HCT116 (cell line): ENCODE measurements around the gene KLK1. TPM values are rescaled to one million over a fixed set of nuclear protein-coding genes. Genes with fewer than 3 reads are reported as not detected.

Experiments
- ATAC-seq: fragments of 200-7000 bp; cut with Tn5 transposase; 2 replicates; pipeline ENCODE4 v1.9.1; 2020; ENCODE audit warnings: mild to moderate bottlenecking, moderate library complexity
- BruUV-seq: library from RNA; stranded (reverse); fragments of 400-500 nt; replicated peaks from 2 replicates; lab custom pipeline; 2021; lab: Mats Ljungman, UMichigan
- CTCF ChIA-PET: fragments of 300-600 bp; sonication (Branson Sonifier 250); formaldehyde crosslinking; loops from one replicate; lab custom pipeline; 2021; ENCODE audit warnings: antibody characterized with exemption; lab: Charles Lee
- POLR2A ChIA-PET: fragments of 300-600, 350-600 bp; sonication (Branson Sonifier 250); formaldehyde crosslinking; loops from one replicate; lab custom pipeline; 2021; ENCODE audit warnings: antibody characterized with exemption; lab: Charles Lee
- RAD21 ChIA-PET, 2 experiments: fragments of 300-600 bp; sonication (Branson Sonifier 250); formaldehyde crosslinking; loops; one replicate each; lab custom pipeline; 2023; ENCODE audit warnings: low total read pairs in 2 of 2; ENCODE audit not compliant: uncharacterized antibody in 2 of 2, unreplicated experiment in 2 of 2, low non-redundant PET in 1 of 2; lab: Charles Lee
- DNase-seq: peaks from one replicate; pipeline ENCODE4 v3.0.0-alpha.2; 2010; ENCODE audit warnings: low read depth, low spot score
- H2AFZ ChIP-seq: fragments of 200-600 bp; shearing (Covaris generic), sonication (generic); 2 replicates; pipeline ENCODE4 v1.6.1; 2017; ENCODE audit warnings: low read depth, mixed run types, mixed read lengths, antibody characterized with exemption, low read length; ENCODE audit not compliant: poor library complexity, severe bottlenecking
- H3K27ac ChIP-seq: 2 replicates; pipeline ENCODE4 v1.5.1; 2012; ENCODE audit warnings: low read depth, low read length
- H3K27me3 ChIP-seq: fragments of 200-600 bp; sonication (generic); 2 replicates; pipeline ENCODE4 v1.6.1; 2016; ENCODE audit warnings: mixed run types, low read length, mixed read lengths; ENCODE audit not compliant: insufficient read depth
- H3K36me3 ChIP-seq, 2 experiments: fragments of 200-500 bp in 1 of 2; fragments of 200-600 bp in 1 of 2; sonication (Bioruptor generic) in 1 of 2; sonication (generic) in 1 of 2; 2 replicates each; pipeline versions ENCODE4 v1.5.1 to v1.6.1; 2014 to 2016; ENCODE audit warnings: low read length in 2 of 2, inconsistent platforms in 1 of 2, mixed read lengths in 1 of 2, mixed run types in 1 of 2; ENCODE audit not compliant: insufficient read depth in 2 of 2, control insufficient read depth in 1 of 2
- H3K4me1 ChIP-seq, 2 experiments: fragments of 200-600 bp in 1 of 2; sonication (generic) in 1 of 2; 2 replicates each; pipeline versions ENCODE4 v1.5.1 to v1.6.1; 2012 to 2017; ENCODE audit warnings: low read length in 2 of 2, inconsistent platforms in 1 of 2, mild to moderate bottlenecking in 1 of 2, mixed read lengths in 1 of 2, mixed run types in 1 of 2, moderate library complexity in 1 of 2; ENCODE audit not compliant: insufficient read depth in 2 of 2, control insufficient read depth in 1 of 2
- H3K4me2 ChIP-seq: fragments of 200-600 bp; sonication (generic); 2 replicates; pipeline ENCODE4 v1.6.1; 2017; ENCODE audit warnings: mixed run types, low read length, mixed read lengths
- H3K4me3 ChIP-seq, 2 experiments: fragments of 200-600 bp in 1 of 2; sonication (generic) in 1 of 2; replicated peaks in 1 of 2; 2 replicates each; pipeline ENCODE4 v1.5.1; 2011 to 2016; ENCODE audit warnings: low read length in 2 of 2, control low read depth in 1 of 2, low read depth in 1 of 2, mild to moderate bottlenecking in 1 of 2, mixed read lengths in 1 of 2, mixed run types in 1 of 2
- H3K79me2 ChIP-seq: fragments of 200-600 bp; sonication (generic); 2 replicates; pipeline ENCODE4 v1.6.1; 2017; ENCODE audit warnings: mild to moderate bottlenecking, mixed run types, low read length, moderate library complexity, mixed read lengths; ENCODE audit not compliant: insufficient read depth
- H3K9ac ChIP-seq: fragments of 200-600 bp; sonication (generic); 2 replicates; pipeline ENCODE4 v1.6.1; 2016; ENCODE audit warnings: low read length, mixed read lengths
- H3K9me2 ChIP-seq: fragments of 200-600 bp; sonication (generic), shearing (Covaris generic); 2 replicates; pipeline ENCODE4 v1.6.1; 2017; ENCODE audit warnings: mixed run types, mild to moderate bottlenecking, moderate library complexity; ENCODE audit not compliant: insufficient read depth
- H3K9me3 ChIP-seq, 2 experiments: fragments of 200-500 bp in 1 of 2; fragments of 200-600 bp in 1 of 2; sonication (Bioruptor generic) in 1 of 2; sonication (generic) in 1 of 2; 2 replicates each; pipeline ENCODE4 v1.6.1; 2014 to 2017; ENCODE audit warnings: low read length in 2 of 2, mixed read lengths in 2 of 2, inconsistent platforms in 1 of 2, low read depth in 1 of 2, mild to moderate bottlenecking in 1 of 2, mixed run types in 1 of 2, moderate library complexity in 1 of 2; ENCODE audit not compliant: control insufficient read depth in 1 of 2, insufficient read depth in 1 of 2
- H4K20me1 ChIP-seq: fragments of 200-600 bp; sonication (generic), shearing (Covaris generic); 2 replicates; pipeline ENCODE4 v1.6.1; 2017; ENCODE audit warnings: mixed run types, mild to moderate bottlenecking, moderate library complexity; ENCODE audit not compliant: insufficient read depth
- CBX3 ChIP-seq: IDR thresholded peaks from 2 replicates; pipeline ENCODE4 v1.6.1; 2012; ENCODE audit warnings: low read depth
- CEBPB ChIP-seq: IDR thresholded peaks from 2 replicates; pipeline ENCODE4 v1.6.1; 2012; ENCODE audit warnings: low read depth
- EGR1 ChIP-seq: IDR thresholded peaks from 2 replicates; pipeline ENCODE4 v1.6.1; 2012; ENCODE audit warnings: low read depth
- EZH2phosphoT487 ChIP-seq: fragments of 200-600 bp; IDR thresholded peaks from 2 replicates; pipeline ENCODE4 v1.6.1; 2018; ENCODE audit warnings: antibody characterized with exemption, borderline replicate concordance
- FOSL1 ChIP-seq: IDR thresholded peaks from 2 replicates; pipeline ENCODE4 v1.6.1; 2012; ENCODE audit warnings: low read depth
- MAX ChIP-seq: IDR thresholded peaks from 2 replicates; pipeline ENCODE4 v1.6.1; 2012
- POLR2AphosphoS5 ChIP-seq: IDR thresholded peaks from 2 replicates; pipeline ENCODE4 v1.6.1; 2011; ENCODE audit warnings: mild to moderate bottlenecking, low read depth, low read length, moderate library complexity
- RAD21 ChIP-seq: IDR thresholded peaks from 2 replicates; pipeline ENCODE4 v1.6.1; 2012; ENCODE audit warnings: low read depth, mild to moderate bottlenecking
- YY1 ChIP-seq: IDR thresholded peaks from 2 replicates; pipeline ENCODE4 v1.6.1; 2011; ENCODE audit warnings: low read length, low read depth, moderate library complexity, mild to moderate bottlenecking; ENCODE audit not compliant: insufficient replicate concordance; ENCODE audit errors: extremely low read depth
- ZBTB33 ChIP-seq: IDR thresholded peaks from 2 replicates; pipeline ENCODE4 v1.6.1; 2011; ENCODE audit warnings: mild to moderate bottlenecking, low read length, moderate library complexity; ENCODE audit not compliant: insufficient replicate concordance; ENCODE audit errors: extremely low read depth
- ZFX ChIP-seq: fragments of 450-650 bp; IDR thresholded peaks from 2 replicates; pipeline ENCODE4 v1.6.1; 2017
- intact Hi-C: fragments of 100-400 bp; cut with micrococcal nuclease; formaldehyde crosslinking; loops from 2 replicates; pipeline ENCODE4 v1.10.0; 2022
- total RNA-seq: library from RNA; stranded (reverse); gene quantifications from one replicate; pipeline ENCODE4 v1.2.1, GENCODE V29; 2021; ENCODE audit not compliant: unreplicated experiment

Gene KLK1
- total RNA-seq, 1 experiment from 2014 or later, result 3.3 TPM

GRCh38 chr19:50801107-50801506 is 22.5 kb downstream of the KLK1 start:
- BruUV-seq, result TSS peak; percentile 4
- no peak overlapping the region for H2AFZ ChIP-seq
- no peaks in the 10 kb centered on the region for H3K9me2 ChIP-seq
- no peak for ATAC-seq
- H3K4me3 ChIP-seq, result no peak overlapping the region
- no peaks in the 10 kb centered on the region for H3K9me3 ChIP-seq
- peaks cover 43 to 64% of the 10 kb centered on the region in 2 experiments for H3K36me3 ChIP-seq
- H3K27ac ChIP-seq, result no peak overlapping the region
- CTCF ChIA-PET, result no interaction called here
- H4K20me1 ChIP-seq, result peaks cover 66% of the 10 kb centered on the region; the same call in 1 of the 2 replicates
- H3K9ac ChIP-seq, result no peak overlapping the region
- H3K79me2 ChIP-seq, result peaks cover 70% of the 10 kb centered on the region
- TF ChIP-seq CBX3 (no peak), RAD21 (no peak), CEBPB (no peak), MAX (no peak), FOSL1 (no peak), EZH2phosphoT487 (no peak), EGR1 (no peak), YY1 (no peak)
- TF ChIP-seq, all 23 proteins: peak for 0
- Histone ChIP-seq H3K4me2 (no peak overlapping the region), H3K4me1 (peaks cover 9 to 39% of the 10 kb centered on the region in 2 experiments), H3K27me3 (no peaks in the 10 kb centered on the region)
- ChIA-PET RAD21 (no interaction called here), POLR2A (no interaction called here)
- intact Hi-C loops, result no loop called here
- DNase-seq, result no peak

- Histone ChIP-seq H3K9ac (no peak overlapping the region), H4K20me1 (peaks cover 68% of the 10 kb centered on the region; the same call in 1 of the 2 replicates)
- BruUV-seq, result no TSS peak
These were observed 24.1 kb downstream of the KLK1 start for GRCh38 chr19:50799547-50799851.

More at GRCh38 chr19:50799547-50799851, 24.1 kb downstream of the KLK1 start:
- Histone ChIP-seq H2AFZ (no peak overlapping the region), H3K27ac (no peak overlapping the region), H3K36me3 (peaks cover 43 to 64% of the 10 kb centered on the region in 2 experiments), H3K9me2 (no peaks in the 10 kb centered on the region), H3K4me3 (no peak overlapping the region), H3K9me3 (no peaks in the 10 kb centered on the region), H3K4me2 (no peak overlapping the region), H3K4me1 (peaks cover 14 to 39% of the 10 kb centered on the region in 2 experiments), H3K27me3 (no peaks in the 10 kb centered on the region), H3K79me2 (peaks cover 70% of the 10 kb centered on the region)
- ChIA-PET POLR2A (no interaction called here), RAD21 (no interaction called here), CTCF (no interaction called here)
- TF ChIP-seq EZH2phosphoT487, result no peak
- TF ChIP-seq ZBTB33, result no peak
- TF ChIP-seq POLR2AphosphoS5, result 0 out of 2 replicates have a peak, but pooled peaks have one; percentile 6
- TF ChIP-seq ZFX, result no peak
- intact Hi-C loops, result no loop called here
- ATAC-seq (no peak), DNase-seq (no peak)
